Measurements from ENCODE around the gene LGALS7. TPM values are rescaled to one million over a fixed set of nuclear protein-coding genes. Genes with fewer than 3 reads are reported as not detected.
A peak's percentile ranks its signal among the peaks of the same experiment; 100 is the strongest.

Gene LGALS7
- polyA plus RNA-seq, 6 donors from 2014 or later: not detected

DNA sequence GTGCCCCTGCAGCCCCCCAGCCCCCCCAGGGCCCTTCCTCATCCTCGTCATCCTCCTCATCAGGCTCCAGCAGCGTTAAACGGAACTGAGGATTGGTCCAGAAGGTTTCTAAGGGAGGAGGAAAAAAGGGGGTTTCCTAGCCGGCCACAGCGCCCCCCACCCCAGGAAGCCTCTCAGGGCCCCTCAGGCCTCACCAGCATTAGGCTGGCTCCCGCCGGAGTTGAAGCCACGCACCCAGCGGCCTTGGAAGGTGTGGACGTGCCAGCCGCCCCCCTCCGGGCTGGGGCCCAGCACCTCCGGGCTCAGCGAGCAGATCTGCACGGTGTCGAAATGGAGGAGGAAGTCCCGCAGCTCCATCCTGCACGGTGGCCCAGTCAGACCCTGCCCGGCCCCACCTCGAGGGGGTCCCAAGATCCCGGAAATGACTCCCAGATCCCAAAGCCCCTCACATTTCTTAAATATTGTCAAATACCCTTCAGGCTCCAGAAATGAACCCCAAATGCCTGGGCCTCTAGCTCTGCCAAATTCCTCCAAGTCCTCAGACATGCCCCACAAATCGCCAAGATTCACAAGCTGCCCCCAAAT lies 35.9 kb downstream of the LGALS7 start:
- ATAC-seq (ENCODE audit: low read depth in 2 of 2) (peak; percentile 14 to 22), DNase-seq (peak; percentile 30)
- peaks cover 44 to 57% (median 55%) of the 10 kb centered on the region in 3 donors for H3K4me1 Mint-ChIP-seq
- H3K27me3 Mint-ChIP-seq: no peaks in the 10 kb centered on the region
- H3K4me3 Mint-ChIP-seq: peak overlapping the region; percentile 73 to 91 (median 84)
- H3K36me3 Mint-ChIP-seq: no peaks in the 10 kb centered on the region
- peaks cover 0 to 1% (median 0%) of the 10 kb centered on the region in 7 donors for H3K9me3 Mint-ChIP-seq
- peak overlapping the region in 5 of 6 donors; percentile 1 to 91 (median 63) for H3K27ac Mint-ChIP-seq

DNA sequence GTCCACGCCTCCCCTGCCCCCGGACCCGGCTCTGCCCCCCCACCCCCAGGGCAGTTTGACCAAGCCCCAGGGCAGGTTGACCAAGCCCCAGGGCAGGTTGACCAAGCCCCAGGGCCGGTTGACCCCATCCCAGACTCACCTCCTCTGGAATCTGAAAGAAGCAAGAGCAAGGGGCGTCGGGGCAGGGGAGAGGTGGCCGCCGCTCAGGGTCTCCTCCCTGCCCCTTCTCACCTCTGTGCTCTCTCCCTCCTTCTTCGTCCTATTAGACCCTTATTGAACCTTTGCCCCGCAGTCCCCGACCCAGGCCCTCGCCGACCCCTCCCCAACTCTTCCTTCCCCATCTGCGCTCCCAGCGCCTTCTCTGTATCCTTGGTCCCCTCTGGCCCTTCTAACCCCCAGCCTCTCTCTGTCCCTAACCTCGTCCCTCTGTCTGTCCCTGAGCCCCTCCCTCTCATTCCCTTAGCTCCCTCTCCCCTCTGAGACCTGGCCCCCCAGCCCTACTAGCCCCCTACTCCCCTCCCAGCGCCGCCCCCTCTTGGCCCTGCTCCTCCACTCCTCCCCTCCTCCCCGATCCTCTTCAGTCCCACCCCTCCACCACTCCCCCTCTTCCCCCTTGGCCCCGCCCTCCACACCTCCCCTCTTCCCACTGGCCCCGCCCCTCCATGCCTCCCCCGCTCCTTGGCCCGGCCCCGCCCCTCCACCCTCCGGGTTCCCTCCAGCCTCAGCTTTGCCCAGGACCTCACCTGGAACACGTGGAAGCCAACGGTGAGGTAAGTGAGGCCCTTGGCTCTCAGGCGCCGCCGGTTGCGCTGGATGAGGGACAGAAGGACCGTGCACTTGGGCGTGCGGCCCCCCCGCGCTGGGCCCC lies 36.7 kb downstream of the LGALS7 start:
- no peaks in the 10 kb centered on the region for H3K27me3 Mint-ChIP-seq
- peak; percentile 12 to 32 for ATAC-seq (ENCODE audit: low read depth in 2 of 2)
- no peaks in the 10 kb centered on the region for H3K9me3 Mint-ChIP-seq
- DNase-seq: peak; percentile 52
- H3K4me1 Mint-ChIP-seq: peaks cover 44 to 62% (median 57%) of the 10 kb centered on the region in 3 donors
- H3K27ac Mint-ChIP-seq: peak overlapping the region in 3 of 6 donors; percentile 56 to 78 (median 63)
- H3K36me3 Mint-ChIP-seq: no peaks in the 10 kb centered on the region
- peak overlapping the region; percentile 73 to 91 (median 86) for H3K4me3 Mint-ChIP-seq

DNA sequence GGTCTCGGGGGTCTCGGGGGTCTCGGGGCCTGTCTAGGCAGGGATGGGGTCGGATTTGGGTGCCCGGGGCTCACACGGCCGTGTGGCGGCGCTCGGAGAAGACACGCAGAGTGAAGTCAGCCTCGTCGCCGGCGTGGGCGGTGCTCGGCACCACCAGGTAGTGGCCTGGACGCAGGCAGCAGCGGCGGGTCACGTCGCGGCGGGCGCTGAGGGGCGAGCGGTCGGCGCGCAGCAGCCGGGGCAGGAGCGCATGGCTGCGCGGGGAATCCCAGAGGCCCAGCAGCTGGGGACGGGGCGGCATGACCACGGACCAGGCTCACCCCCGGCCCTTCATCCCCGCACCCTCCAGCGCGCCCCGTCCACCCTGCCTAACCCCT lies 37.3 kb downstream of the LGALS7 start:
- H3K9me3 Mint-ChIP-seq: no peaks in the 10 kb centered on the region
- peak overlapping the region; percentile 62 to 91 (median 84) for H3K4me3 Mint-ChIP-seq
- H3K27me3 Mint-ChIP-seq: no peaks in the 10 kb centered on the region
- H3K36me3 Mint-ChIP-seq: no peaks in the 10 kb centered on the region
- DNase-seq: peak; percentile 60
- peaks cover 44 to 64% (median 56%) of the 10 kb centered on the region in 3 donors for H3K4me1 Mint-ChIP-seq
- peak; percentile 60 to 65 for ATAC-seq (ENCODE audit: low read depth in 2 of 2)
- peak overlapping the region in 3 of 6 donors; percentile 63 to 78 (median 76) for H3K27ac Mint-ChIP-seq

DNA sequence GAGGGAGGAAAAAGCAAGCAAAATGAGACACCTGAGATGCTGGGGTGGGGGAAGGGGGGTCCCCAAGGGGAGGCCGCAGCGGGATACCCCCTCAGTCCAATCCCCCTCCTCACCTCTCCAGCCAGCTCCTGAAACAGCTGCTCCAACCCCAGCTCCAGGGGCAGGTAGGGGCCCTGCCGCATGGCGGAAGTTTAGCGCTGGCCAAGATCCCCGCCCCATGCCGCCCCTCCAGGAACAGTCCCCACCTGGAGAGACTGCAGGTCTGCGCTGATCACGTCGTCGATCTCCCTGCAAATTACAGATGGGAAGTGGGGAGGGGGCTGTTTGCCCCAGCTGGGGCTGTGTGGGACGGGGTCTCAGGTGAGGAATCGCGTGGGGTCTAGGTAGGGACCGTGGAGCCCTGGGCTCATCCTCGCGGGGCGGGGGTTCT lies 38.0 kb downstream of the LGALS7 start:
- Mint-ChIP-seq H3K27me3 (no peaks in the 10 kb centered on the region), H3K36me3 (no peaks in the 10 kb centered on the region), H3K27ac (peak overlapping the region; percentile 79 to 97 (median 90)), H3K9me3 (no peaks in the 10 kb centered on the region), H3K4me3 (peak overlapping the region; percentile 87 to 92 (median 89)), H3K4me1 (peaks cover 48 to 69% (median 56%) of the 10 kb centered on the region in 3 donors)
- ATAC-seq (ENCODE audit: low read depth in 2 of 2): peak; percentile 46 to 47
- DNase-seq: peak; percentile 45

DNA sequence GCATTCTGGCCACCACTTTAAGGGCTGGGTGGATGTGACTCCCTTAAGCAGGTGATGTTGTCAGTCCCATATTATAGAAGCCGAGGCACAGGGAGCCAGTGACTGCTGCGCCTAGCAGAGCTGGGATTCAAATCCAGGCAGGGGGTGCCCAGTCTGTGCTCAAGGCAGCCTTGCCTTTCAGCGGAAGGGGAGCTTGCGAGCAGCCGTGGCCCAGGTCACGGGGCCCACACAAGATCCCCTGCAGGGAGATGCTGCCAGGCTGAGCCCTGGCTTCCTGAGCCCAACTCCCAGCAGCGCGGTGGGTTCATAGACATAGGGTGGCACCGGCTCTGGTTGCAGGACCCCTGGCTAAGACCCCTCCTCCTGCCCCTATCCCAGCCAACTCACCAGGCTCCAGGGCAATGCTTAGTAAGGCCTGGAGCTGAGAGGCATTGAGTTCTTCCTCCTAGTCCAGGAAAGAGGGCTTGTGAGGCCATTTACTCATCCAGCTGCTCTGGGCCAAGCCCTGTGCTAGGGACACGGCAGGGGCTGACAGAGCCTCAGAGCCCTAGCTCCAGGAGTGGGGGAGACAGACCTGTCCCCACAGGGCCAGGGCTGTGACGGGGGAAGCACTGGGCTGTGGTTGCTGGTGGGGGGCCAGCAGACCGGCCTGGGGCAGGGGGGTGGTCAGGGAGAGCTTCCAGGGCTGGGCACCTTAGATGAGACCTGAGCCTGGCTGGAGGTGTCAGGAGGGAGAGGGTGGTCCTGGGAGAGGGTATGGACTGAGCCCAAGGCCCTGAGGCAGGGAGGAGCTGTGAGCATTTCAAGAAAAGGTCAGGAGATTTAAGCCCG lies 38.7 kb downstream of the LGALS7 start:
- peak; percentile 30 to 31 for ATAC-seq (ENCODE audit: low read depth in 2 of 2)
- peak; percentile 46 for DNase-seq
- Mint-ChIP-seq H3K4me3 (peak overlapping the region; percentile 87 to 92 (median 89)), H3K36me3 (no peaks in the 10 kb centered on the region), H3K9me3 (no peaks in the 10 kb centered on the region), H3K27me3 (no peaks in the 10 kb centered on the region), H3K4me1 (peaks cover 48 to 72% (median 56%) of the 10 kb centered on the region in 3 donors), H3K27ac (peak overlapping the region; percentile 72 to 97 (median 92))

DNA sequence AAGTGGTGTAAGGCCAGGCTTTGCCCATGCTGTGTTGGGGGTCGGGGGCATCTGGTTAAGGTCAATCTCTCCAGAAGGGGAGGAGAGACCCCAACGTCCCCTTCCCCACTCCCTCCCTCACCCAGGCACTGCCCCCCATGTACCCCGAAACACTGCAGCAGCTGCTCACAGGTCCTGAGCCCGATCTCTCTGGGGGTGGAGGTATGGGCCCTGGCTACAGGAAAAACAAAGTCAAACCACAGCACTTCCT lies 39.2 kb downstream of the LGALS7 start:
- Mint-ChIP-seq H3K4me3 (peak overlapping the region; percentile 87 to 92 (median 89)), H3K36me3 (no peaks in the 10 kb centered on the region), H3K27me3 (no peaks in the 10 kb centered on the region), H3K9me3 (no peaks in the 10 kb centered on the region), H3K4me1 (peaks cover 49 to 70% (median 53%) of the 10 kb centered on the region in 3 donors), H3K27ac (peak overlapping the region; percentile 72 to 97 (median 89))
- no peak for DNase-seq
- ATAC-seq (ENCODE audit: low read depth in 2 of 2): peak; percentile 6 to 18

DNA sequence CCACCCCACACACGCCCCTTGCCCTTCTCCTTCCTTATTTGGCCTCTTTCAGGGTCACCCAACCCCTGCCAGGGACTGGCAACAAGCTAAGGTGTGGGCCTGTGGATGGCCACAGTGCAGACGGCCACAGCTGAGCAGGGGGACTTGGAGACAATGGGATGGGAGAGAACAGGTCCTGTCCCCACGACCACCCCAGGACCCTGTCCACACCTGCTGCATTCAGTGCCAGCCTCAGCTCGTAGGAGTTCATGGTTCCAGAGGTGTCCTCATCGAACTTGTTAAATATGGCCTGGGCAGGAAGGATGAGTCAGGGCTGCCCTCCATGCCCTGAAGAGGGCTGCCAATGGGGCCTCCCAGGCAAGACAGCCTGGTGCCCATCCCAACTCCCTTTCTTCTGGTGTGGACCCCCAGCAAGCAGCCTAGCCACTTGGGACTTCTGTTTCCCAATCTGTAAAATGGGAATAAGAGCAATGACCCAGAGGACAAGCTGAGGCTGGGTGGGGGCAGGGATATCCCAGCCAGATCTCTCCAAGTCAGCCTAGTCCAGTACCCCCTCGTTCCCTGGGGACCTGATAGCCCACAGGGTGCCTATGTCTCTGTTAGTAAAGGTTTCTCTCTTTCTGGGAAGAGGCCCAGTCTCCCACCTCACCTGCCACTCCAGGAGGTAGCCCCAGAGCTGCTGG lies 39.7 kb downstream of the LGALS7 start:
- H3K27me3 Mint-ChIP-seq: no peaks in the 10 kb centered on the region
- ATAC-seq (ENCODE audit: low read depth in 2 of 2) (no peak), DNase-seq (no peak)
- peaks cover 0 to 1% of the 10 kb centered on the region in 2 donors for H3K36me3 Mint-ChIP-seq
- no peaks in the 10 kb centered on the region for H3K9me3 Mint-ChIP-seq
- peak overlapping the region; percentile 72 to 97 (median 89) for H3K27ac Mint-ChIP-seq
- H3K4me1 Mint-ChIP-seq: peaks cover 46 to 67% (median 53%) of the 10 kb centered on the region in 3 donors
- H3K4me3 Mint-ChIP-seq: peak overlapping the region in 7 of 8 donors; percentile 55 to 92 (median 88)

DNA sequence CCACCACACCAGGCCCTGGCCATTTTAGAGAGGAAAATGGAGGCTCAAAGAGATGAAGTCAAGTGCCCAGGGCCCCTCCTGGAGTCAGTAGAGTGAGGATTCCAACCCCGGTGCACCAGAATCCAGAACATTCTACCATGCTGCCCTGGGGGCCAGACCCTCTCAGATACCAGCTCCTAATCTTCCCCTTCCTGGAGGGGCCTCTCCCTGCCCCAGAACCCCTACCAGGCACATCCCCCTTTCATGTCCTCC lies 40.1 kb downstream of the LGALS7 start:
- peak overlapping the region in 4 of 8 donors; percentile 53 to 88 (median 71) for H3K4me3 Mint-ChIP-seq
- no peaks in the 10 kb centered on the region for H3K27me3 Mint-ChIP-seq
- H3K9me3 Mint-ChIP-seq: no peaks in the 10 kb centered on the region
- H3K27ac Mint-ChIP-seq: peak overlapping the region in 4 of 6 donors; percentile 11 to 97 (median 61)
- ATAC-seq (ENCODE audit: low read depth in 2 of 2): no peak
- H3K4me1 Mint-ChIP-seq: peaks cover 43 to 67% (median 53%) of the 10 kb centered on the region in 3 donors
- peaks cover 0 to 6% of the 10 kb centered on the region in 2 donors for H3K36me3 Mint-ChIP-seq
- DNase-seq: no peak

DNA sequence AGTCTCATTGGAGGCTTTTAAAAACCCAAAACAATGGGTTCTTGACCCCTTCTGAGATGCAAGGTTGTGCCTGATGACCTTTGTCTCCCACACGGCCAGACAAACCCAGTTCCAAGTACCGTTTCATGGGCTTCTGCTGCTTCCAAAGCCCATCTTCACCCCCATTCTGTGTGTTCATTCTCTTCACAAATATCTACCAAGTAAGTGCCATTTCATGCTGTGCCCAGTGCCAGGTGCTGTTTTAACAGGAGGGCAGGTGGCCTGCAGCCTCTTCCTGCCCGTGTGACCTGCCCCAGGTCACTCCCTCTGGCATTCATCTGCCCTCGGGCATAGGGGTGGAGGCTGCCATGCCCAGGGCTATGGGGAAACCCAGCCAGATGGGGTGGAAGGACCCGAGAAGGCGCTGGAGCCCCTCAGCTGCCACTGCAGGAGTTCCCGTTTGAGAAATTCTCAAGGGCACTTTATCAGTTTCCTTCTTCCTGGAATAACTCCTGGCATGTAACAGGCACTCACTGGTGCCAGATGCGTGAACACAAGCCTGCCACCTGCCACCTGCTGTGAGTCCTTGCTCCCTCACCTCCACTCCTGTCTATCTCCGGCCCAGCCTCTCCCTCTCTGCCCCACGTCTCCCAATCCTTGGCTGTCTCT lies 41.5 kb downstream of the LGALS7 start:
- H3K4me1 Mint-ChIP-seq: peaks cover 31 to 60% (median 46%) of the 10 kb centered on the region in 3 donors
- H3K27ac Mint-ChIP-seq: peak overlapping the region in 5 of 6 donors; percentile 69 to 97 (median 82)
- H3K4me3 Mint-ChIP-seq: peak overlapping the region in 4 of 8 donors; percentile 33 to 58 (median 38)
- peaks cover 0 to 11% of the 10 kb centered on the region in 2 donors for H3K36me3 Mint-ChIP-seq
- no peaks in the 10 kb centered on the region for H3K9me3 Mint-ChIP-seq
- H3K27me3 Mint-ChIP-seq: no peaks in the 10 kb centered on the region
- ATAC-seq (ENCODE audit: low read depth in 2 of 2) (no peak), DNase-seq (no peak)

DNA sequence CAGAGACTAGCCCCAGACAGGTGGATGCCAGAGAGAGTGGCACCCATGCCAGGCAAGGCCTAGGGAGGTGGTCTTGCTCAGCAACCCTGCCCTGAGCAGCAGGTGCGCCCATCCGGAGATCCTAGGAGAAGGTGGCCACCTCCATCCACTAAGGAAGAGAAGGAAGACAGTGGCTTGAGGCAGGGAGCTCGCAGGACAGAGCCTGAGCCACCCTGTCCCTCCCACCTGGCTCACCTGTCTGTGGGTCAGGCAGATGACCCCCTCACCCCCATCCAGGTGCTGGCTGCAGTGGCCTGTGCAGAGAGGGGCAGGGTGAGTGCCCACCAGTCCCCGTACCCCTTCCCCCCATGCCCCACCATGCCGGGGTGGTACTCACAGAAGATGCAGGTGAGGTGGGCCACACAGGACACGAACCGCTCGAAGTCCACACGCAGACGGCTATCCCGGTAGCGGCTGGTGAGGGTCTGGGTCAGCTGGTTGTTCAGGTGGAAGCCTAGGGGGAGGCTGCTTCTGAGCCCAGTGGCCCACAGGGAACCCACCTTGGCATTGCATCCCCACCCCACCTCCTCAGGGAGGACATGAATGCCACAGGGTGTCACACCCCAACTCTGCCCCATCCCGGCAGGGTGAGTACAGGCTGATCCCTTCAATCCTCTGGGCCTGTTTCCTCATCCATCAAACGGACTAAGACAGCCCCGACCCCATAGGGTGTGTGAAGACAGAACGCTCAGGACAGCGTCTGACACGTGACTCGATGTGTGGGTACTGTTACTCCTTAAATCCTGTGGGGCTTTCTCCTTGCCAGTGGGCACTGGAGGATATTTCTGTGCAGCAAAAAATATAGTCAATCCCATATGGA lies 42.4 kb downstream of the LGALS7 start:
- ATAC-seq (ENCODE audit: low read depth in 2 of 2) (no peak), DNase-seq (no peak)
- Mint-ChIP-seq H3K4me3 (peak overlapping the region in 1 of 8 donors; percentile 33), H3K36me3 (peaks cover 0 to 11% of the 10 kb centered on the region in 2 donors), H3K9me3 (no peaks in the 10 kb centered on the region), H3K27me3 (no peaks in the 10 kb centered on the region), H3K4me1 (peaks cover 26 to 55% (median 42%) of the 10 kb centered on the region in 3 donors), H3K27ac (peak overlapping the region in 3 of 6 donors; percentile 11 to 72 (median 24))

DNA sequence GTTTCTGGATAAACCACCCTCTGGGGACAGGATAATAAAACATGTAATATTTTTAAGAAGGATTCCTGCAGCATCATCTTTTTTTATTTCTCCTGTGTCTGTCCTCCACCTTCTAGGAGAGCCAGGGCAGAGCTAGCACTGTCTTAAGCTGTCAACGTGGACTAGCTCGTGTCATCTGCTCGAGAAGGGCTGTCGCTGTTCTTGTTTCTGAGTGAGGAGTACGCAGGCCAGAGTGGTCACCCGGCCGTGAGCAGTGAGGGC lies 42.9 kb downstream of the LGALS7 start:
- no peaks in the 10 kb centered on the region for H3K27me3 Mint-ChIP-seq
- H3K36me3 Mint-ChIP-seq: peaks cover 0 to 11% of the 10 kb centered on the region in 2 donors
- H3K9me3 Mint-ChIP-seq: no peaks in the 10 kb centered on the region
- DNase-seq (no peak), ATAC-seq (ENCODE audit: low read depth in 2 of 2) (no peak)
- peaks cover 25 to 54% (median 41%) of the 10 kb centered on the region in 3 donors for H3K4me1 Mint-ChIP-seq
- no peak overlapping the region for H3K4me3 Mint-ChIP-seq
- H3K27ac Mint-ChIP-seq: peak overlapping the region in 3 of 6 donors; percentile 72 to 86 (median 76)
